ENCODE data around the gene IMMP2L.

Gene IMMP2L

DNA sequence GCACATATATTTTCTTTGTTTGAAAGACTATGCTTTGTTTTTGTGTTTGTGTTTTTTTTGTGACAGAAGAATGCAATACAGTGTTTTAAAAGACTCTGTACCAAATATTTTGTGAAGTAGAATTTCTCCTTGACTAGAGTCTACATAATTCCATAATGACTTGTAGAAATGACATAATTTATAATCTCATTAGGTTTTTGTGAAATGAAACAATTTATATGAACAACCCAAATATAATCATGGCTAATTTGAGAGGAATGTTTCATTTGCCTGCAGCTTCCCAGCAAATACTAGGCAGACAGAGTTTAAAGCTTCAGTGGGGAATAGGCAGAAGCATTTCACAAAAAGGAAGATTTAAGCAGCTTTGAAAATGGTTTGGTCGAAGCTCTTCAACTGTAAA, 686.9 kb downstream of the IMMP2L start:
- DNase-seq (ENCODE audit: low read depth, low spot score): no peak

DNA sequence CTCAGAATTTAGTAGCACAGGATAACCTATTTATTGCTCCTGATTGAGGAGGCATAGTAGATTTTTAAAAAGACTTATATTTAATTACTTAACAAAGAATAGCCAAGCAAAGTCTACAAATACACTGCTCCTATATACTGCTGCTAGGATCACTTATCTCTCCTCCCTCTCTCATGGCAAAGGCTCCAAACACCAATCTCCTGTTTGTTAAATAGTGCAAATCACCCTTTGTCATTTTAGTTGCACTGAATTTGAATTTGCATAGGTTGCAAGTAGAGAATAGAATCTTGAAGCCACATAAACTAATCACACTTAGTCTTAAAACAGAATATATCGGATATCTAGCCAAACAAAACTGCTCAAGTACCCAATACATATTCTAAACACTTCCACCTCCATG, 690.4 kb downstream of the IMMP2L start:
- DNase-seq (ENCODE audit: low read depth, low spot score): no peak

DNA sequence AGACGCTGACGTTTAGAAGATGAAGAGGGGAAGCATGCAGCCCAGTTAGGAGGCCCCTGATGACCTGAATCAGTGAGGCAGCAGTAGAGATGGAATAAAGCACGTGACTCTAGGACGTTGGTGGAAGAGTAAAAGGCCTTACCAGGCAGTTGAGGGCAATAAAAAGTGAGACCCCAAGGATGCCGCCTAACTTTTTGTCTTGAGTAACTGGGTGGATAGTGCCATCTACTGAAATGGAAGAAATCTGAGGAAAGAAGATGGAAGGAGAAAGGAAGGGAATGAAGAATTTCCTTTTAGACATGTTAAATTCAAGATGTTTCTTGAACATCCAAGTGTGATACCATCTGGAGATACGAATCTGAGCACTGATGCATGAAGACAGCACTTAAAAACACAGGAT, 691.4 kb downstream of the IMMP2L start:
- no peak for DNase-seq (ENCODE audit: low read depth, low spot score)

DNA sequence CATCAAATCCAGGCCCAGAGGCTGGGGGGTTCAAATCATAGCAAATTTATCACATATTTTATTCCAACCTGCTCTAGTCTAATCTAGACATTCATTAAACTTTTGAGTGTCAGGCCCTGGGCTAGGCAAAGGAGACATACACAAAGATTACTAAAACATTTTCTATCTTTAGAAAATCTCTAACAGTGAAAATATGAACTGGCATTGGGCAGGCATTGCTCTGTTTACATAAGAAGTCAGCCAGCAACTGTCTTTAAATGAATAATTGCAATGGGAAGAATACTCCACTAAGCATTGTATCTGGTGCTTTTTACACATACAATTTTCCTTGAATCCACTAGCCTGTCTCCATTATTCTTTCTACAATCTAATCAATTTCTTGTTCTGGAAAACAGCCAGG, 693.8 kb downstream of the IMMP2L start:
- DNase-seq (ENCODE audit: low read depth, low spot score): no peak

DNA sequence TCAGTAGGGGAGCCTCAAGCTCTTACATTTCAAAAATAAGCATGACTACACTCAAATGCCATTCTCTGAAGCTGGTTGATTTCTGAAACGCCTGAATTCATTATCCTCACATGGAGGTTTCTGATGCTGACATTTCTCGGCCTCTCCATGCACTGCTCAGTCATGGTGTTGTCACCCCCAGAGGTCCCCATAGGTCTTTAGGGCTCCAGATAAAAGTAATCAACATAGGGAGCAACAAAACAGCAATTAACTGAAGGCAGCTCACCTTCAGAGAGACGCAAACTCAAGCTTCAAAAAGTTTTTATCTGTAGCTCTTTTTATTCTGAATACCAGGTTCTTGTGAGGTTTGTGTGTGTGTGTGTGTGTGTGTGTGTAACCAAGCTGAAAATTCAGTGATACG, 694.5 kb downstream of the IMMP2L start:
- DNase-seq (ENCODE audit: low read depth, low spot score): no peak

DNA sequence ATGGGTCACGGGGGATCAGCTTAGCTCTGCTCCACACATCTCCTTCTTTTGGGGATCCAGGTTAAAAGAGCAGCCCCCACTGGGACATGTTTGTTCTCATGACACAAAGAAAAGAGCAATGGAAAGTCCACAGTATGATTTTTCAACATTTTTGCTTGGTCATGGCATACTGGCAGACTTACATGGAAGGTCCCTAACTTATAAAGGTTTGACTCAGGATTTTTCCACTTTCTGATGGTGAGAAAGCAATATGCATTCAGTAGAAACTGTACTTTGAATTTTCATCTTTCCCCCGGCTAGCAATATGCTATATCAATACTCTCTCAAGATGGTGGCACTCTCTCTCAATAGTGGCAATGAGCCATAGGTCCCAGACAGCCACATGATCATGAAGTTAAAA, 699.0 kb downstream of the IMMP2L start:
- DNase-seq (ENCODE audit: low read depth, low spot score): no peak

DNA sequence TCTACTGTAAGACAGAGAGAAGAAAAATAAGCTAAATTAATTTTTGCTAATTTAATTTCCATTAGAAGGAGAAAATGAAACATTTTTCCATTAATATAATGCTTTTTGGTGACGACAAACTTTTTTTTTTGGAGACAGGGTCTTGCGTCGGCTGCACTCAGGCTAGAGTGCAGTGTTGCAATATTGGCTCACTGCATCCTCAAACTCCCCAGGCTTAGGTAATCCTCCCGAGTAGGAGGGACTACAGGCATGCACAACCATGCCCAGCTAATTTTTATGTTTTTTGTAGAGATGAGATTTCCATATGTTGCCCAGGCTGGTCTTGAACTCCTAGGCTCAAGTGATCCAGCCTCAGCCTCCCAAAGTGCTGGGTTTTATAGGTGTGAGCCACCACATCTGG, 701.1 kb downstream of the IMMP2L start:
- DNase-seq (ENCODE audit: low read depth, low spot score): no peak

DNA sequence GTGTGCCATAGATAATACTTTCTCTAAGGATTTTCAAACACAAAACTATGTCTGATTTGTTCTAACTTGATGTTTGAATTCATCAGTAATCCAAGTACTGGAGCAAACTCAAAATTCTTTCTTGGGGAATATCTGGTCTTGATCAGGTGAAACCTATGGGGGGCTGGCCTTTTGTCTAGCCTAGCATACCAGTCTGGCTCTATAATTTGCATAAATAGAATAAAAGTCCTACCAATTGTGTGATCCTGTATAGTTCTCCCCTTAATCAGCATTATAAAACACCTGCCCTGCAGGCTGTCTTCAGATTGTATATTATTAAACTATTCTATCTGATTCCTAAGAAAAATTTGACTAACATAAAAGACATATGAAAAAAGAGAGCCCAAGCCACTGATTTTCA, 705.2 kb downstream of the IMMP2L start:
- no peak for DNase-seq (ENCODE audit: low read depth, low spot score)

DNA sequence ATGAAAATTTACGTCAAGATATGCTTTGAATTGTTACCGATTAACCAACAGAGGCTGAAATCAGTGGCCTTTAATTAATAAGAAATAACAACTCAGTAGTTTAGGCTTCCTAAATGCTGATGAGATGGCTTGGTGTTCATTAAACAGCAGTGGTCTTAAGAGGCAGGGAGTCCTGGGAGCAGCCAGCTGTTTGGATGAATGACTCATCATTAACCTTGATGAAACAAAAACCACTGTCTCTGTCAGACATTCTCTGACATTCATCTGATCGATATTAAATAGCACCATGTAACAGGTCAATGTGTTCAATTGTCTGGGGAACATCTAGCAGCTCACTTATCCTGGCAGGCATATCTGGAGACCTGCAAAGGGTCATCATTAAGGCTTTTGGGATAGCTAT, 705.6 kb downstream of the IMMP2L start:
- DNase-seq (ENCODE audit: low read depth, low spot score): no peak

DNA sequence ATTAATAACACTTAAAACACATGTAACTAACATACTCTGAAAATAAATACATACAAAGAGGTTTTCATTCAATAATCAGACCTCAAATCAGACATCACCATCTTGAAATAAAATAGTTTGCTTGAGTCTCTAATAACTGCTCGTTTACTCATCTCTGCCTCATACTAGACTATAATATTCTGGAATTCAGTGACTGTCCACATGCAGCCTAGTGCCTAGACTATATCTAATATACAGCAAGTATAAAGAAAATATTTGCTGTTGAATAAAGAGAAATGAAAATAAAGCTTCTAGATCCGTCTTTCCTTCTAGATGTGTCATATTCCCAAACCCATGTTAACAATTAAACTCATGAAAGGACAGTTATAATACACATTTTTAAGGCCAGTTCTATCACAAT, 707.6 kb downstream of the IMMP2L start:
- DNase-seq (ENCODE audit: low read depth, low spot score): no peak

DNA sequence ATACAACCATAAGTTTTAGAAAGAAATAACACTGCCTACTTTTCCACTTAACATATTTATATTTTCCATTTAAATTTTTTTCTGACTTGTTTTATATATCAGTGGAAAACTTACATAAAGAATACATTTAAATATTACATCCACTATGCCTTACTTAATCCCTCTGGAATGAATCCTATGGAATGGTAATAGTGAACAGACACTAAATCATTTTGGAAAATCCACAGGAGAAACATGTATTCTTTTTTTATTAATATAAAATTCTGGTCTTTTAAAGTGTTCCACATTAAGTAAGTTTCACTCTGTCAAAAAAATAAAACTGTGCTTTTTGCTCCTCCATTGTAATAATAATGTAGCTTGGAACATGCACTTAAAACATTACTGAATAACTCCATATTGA, 708.1 kb downstream of the IMMP2L start:
- DNase-seq (ENCODE audit: low read depth, low spot score): no peak

DNA sequence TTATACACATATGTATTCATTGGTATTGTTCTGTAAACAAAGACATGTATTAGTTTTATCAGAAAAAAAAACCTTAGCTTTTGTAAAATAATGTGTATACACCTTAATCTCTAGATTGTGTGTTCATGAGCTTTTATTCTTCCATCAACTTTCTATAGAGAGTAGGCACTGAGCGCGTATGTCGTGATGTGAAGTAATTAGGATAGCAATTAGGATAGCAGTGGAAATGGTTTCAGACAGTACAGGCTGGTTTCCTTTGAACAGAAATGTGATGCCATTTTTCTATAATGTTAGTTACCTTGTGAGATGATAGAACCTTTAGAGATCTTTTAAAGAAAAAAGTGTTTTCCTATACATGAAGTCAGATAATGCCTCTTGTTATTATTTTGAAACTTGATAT, 709.0 kb downstream of the IMMP2L start:
- DNase-seq (ENCODE audit: low read depth, low spot score): no peak

DNA sequence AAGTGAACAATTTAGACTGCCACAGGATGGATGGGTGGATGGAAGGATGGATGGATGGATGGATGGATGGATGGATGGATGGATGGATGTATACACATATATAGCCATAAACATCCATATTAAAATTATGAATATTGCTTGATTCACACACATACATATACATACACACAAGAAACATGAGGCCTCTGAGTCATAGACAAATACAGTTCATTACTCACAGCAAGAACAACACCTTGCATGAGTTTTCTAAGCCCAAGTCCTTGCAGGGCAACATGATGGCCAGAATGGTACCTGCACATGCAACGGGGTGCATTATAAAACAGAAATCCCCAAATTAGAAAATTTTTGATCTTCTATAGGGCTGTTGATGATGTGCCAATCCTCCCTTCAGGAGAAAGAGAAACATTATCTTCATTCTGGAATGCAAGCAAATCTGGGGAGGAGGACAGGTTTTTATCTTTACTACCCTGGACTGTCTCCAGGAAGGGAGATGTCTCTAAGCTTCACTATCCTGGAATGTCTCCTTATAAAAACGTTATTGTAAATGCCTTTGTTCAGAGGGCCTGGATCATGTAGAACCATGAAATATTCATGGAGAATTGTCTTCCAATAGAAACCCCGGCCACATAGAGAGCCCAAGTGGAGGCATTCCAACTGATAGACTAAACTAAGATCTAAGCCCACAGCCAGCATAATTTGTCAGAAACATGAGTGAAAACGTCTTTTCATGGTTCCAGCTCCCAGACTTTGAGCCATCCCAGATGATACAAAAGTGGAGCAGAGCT, 709.9 kb downstream of the IMMP2L start:
- no peak for DNase-seq (ENCODE audit: low read depth, low spot score)

DNA sequence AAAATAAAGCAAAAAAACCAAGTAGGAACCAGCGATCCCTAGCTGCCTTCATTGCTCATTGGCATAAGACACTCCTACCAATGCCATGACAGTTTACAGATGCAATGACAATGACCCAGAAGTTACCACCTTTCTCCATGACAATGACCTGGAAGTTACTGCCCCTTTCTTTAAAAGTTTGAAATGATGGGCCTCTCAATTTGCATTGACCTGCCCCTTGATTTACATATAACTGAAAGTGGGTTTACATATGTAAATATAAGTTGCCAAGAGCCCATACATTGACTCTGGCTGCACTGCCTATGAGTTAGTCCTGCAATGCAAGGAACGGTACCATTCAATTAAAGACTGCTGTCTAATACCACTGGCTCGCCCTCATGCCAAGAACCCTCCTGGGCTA, 712.1 kb downstream of the IMMP2L start:
- DNase-seq (ENCODE audit: low read depth, low spot score): peak; percentile 21

DNA sequence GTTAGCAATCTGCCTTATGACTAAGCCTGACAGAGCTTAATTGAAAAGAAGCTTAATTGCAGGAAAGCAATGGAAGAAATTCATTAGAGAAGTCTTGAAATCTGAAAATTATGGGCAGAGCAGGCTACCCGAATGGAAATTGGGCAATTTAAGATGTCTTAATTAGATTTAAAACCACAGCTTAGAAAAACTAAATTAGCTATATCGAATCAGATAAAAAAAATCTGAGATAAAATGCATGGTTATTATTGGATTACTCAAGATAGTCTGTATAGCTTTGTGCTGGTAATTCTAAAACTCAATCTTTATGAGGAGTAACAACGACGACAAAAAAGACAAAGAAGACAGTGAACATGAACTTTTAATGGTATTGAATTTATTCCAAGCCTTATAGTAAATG, 719.5 kb downstream of the IMMP2L start:
- DNase-seq (ENCODE audit: low read depth, low spot score): no peak

DNA sequence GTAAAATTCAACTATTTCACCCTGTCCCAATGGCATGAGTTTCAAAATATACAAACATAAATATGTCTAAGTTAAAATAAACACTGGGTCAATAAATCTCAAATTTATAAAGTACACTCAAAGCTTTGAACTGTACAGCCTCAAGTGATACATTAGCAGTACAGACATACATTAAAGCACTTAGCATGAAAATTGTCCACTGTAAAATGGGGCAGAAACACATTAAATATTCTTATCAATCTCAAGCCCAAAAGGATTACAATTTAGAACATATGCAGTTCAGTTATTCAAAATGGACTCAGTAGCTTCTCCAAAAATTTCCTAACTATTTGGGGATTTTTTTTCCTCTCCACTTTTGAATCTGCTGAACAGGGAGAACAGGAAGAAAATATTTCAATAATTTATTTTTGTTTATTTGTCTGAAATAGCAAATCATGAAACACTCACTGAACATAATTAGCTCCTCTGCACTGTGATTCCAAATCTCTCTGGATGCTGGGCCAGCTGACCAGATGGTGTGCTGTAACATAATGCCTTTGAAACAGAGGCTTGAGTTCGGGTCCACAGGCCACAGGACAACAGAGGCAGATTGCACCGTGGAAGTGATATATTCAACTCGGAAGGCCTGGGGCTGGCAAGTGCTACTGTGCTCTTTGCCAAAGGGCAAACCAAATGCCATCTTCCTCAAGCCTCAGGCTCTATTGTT, 720.3 kb downstream of the IMMP2L start:
- peak; percentile 10 for DNase-seq (ENCODE audit: low read depth, low spot score)

DNA sequence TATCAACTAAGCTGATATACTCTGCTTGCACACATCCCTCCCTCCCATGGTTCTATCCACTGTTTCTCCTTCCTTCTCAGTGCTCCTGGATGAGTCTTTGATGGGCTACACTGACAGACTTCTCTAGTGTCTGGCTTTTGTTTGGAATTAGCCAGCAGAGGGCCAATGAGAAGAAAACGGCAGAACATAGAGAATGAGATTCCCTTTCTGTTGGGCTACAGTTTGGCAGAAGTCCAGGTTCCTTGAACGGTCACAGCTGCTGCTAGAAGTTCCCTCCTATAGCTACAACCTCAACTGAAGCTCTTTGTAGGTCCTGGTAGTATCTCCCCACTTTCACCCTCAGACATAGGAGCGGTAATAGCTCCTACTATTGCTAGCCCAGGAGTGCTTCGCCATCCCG, 722.4 kb downstream of the IMMP2L start:
- peak; percentile 37 for DNase-seq (ENCODE audit: low read depth, low spot score)

DNA sequence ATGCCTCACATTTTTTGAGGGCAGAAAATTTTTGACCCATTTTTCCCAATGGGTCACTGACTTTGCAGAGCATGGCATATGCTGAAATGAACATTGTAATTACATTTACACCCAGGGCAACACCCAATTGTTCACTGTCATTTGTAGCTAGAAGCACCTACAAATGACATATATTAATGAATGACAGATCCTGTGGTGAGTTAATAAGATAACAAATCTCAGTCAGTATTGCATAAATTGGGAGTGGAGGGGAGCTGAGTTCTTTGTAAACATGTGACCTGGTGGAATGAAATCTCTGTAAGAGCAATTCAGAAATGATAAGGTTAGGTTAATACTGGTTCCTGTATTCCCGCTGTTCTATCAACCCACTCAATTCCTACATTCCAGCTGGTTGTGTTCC, 726.4 kb downstream of the IMMP2L start:
- DNase-seq (ENCODE audit: low read depth, low spot score): no peak

DNA sequence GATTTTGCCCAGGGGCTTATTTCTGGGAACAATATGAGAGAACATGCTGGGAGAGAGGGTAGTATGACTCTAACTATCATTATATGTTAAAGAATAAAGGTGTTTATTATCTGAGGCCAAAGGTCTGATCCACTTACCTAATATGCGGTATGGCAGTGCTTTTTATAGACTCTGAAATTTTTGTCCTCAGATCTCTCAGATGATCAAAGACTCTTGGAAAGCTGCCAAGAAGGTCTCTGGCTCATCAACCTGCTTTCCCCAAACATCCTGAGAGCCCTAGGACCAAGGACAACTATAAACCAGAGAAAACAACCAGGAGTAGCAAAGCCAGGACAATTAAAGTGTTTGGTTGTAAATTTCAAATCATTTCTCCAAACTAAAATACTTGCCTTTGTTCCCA, 727.1 kb downstream of the IMMP2L start:
- DNase-seq (ENCODE audit: low read depth, low spot score): no peak

DNA sequence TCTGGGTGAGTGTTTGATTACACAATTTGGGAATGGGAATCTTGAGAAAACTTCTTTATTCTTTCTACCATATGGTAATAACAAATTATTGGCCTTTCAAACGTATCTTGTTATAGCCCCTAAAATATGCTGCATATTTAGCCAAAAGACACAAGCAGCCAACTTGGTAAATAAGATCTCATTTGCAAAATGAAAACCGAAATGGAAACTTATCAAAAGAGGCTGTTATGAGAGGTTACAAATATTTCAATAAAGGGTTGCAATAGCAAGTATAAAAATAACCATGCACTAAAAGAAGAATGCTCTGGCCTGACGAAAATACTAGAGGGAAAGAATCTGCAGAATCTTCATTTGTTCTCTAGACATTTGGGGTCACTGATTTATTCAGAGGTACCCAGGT, 730.9 kb downstream of the IMMP2L start:
- no peak for DNase-seq (ENCODE audit: low read depth, low spot score)

DNA sequence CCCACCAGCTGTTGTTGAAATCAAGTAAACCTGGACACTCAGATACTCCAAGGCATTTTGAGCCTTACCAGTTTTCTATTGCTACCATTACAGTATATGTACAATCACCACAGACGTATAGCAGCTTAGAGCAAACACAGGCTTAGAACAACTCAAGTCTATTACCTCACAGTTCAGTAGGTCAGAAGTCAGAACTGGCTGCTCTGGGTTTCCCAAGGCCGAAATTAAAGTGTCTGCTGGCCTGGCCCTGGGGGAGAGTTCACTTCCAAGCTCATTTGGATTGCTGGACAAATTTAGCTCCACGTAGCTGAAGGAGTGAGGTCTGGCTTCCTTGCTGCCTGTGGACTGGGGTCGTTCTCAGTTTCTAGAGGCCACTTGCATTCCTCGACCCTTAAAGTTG, 731.5 kb downstream of the IMMP2L start:
- no peak for DNase-seq (ENCODE audit: low read depth, low spot score)

DNA sequence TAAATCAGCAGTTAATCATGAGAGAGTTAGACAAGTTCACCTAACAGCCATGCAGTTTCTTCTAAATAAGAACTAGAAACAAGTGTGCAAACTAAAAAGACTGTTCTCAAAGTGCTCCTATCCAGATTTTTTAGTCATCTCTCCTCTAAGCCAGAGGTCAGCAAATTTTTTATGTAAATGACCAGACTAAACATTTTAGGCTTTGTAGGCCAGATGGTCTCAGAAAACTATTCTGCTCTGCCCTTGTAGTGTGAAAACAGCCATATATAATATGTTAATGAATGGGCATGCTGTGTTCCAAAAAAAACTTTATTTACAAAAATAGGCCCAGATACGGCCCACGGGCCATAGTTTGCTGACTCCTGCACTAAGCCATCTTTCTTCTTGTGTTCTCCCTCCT, 734.4 kb downstream of the IMMP2L start:
- no peak for DNase-seq (ENCODE audit: low read depth, low spot score)

DNA sequence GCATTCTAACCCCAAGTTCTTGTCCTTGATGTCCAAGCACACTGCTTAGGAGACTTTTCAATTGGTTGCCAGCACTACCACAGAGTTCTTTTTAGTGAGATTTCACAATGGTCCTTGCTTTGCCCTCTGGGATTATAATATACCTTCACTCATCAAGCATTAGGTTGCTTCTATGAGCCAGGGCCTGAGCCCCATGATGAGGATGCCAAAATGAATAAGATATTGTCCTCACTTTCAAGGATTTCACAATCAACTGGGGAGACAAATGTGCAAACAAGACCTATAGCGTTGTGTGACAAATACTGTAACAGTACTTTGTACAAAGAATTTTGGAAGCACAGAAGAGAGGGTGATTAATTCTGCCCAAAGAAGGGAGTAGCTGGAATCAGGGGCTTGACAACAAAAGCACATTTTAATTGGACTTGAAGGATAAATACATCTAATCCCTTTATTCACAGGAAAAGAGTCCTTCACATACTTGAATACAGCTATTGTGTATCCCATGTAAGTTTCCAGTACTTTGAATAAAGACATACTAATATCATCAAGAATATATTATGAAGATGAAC, 734.9 kb downstream of the IMMP2L start:
- DNase-seq (ENCODE audit: low read depth, low spot score): no peak
